ENCODE measurements around the gene ARHGAP44.

DNA sequence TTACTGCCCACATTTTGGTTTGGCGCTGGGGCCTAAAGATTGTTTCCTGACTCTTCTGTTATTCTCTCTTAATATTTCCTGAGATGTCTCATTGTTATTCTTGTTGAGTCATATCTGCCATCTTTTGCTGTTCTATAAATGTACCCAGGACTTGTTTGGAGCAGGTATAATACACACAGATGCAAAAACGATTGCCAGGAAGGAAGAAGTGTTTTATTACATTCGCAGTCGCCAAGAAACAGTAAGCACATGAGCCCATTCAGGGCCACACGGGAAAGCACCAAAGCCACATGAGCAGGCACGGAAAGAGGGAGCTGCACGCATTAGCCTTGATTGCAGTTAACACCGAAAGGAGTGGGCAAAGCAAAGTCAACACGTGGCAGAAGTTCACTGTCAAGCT is 70.2 kb downstream of the ARHGAP44 start:
- peak; percentile 46; the same call in 1 of the 2 replicates for TF ChIP-seq POLR2AphosphoS5 (IDR thresholded peaks at IDR 0.05; ENCODE audit: low read depth, low read length)
- no peak for TF ChIP-seq POLR2A (IDR thresholded peaks at IDR 0.05; ENCODE audit: low read depth, low read length)
